ENCODE results near the gene GRID2.
"Not testable (repeated sequence)": the region's sequence is repeated elsewhere in the genome, so short reads cannot be mapped to it uniquely, and the experiment has no call there.

GRID2 gene

DNA sequence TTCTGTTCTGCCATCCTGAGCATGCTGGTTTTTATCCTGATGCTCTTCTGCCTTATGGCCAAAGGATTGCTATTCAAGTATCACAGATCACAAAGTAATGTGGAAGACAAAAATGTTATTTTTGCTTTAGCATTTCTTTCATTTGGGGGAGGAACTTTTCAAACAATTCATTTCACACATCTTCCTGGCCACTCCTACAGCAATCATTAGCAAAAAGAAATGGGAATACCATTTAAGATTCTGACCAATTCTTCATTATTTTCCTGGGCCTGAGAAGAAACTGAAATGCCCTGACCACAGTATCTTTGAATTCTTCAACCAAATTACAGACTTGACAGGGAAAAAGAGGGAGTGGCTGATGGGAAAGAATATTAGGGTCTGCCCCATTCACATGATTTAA, 38.0 kb upstream of the GRID2 start:
- TF ChIP-seq POLR2AphosphoS5 (IDR thresholded peaks at IDR 0.05; ENCODE audit: low read depth, low read length) (no peak), TAF1 (IDR thresholded peaks at IDR 0.05; ENCODE audit: borderline replicate concordance, low read depth, low read length) (no peak), POLR2A (IDR thresholded peaks at IDR 0.05; ENCODE audit: low read depth, low read length) (no peak)
- FAIRE-seq (no peak), DNase-seq (ENCODE audit: insufficient read length) (no peak)

DNA sequence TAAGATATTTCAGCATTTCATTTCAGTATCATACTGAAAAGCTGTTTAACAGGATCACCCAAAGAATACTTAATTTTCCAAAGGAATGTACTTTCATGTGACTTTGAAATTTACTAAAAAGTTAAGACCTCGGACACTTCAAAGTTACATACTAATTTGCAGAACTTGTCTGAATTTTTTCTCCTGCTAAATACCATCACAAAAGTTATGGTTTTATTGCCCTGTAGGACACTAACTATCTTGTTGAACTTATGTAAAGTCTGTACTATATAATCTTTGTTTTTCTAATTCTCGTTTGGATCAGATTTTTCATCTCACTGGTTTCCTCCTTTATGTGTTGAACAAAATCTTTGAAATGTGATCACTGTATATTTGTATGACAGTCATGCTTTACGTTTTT, 37.2 kb upstream of the GRID2 start:
- FAIRE-seq, result no peak
- DNase-seq (ENCODE audit: insufficient read length), result no peak
- TF ChIP-seq TAF1 (IDR thresholded peaks at IDR 0.05; ENCODE audit: borderline replicate concordance, low read depth, low read length) (no peak), POLR2A (IDR thresholded peaks at IDR 0.05; ENCODE audit: low read depth, low read length) (no peak), POLR2AphosphoS5 (IDR thresholded peaks at IDR 0.05; ENCODE audit: low read depth, low read length) (no peak)

DNA sequence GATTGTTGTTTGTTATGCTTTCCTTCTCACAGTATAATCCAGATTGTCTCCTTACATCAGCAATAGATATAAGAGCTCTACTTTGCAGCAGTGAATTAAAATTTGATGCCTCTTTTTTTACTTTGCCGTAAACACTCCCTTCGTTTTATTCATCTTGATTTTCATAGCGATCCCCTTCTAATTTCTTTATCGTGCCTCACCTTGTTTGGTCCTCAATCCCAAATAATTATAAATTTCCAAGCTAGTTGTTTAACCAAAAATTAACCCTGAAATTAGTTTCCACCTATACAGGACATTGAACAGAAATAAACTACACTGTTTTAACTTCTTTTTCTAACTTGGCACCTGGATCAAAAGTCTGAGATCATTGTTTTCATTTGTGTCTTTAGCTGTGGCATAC, 35.1 kb upstream of the GRID2 start:
- TF ChIP-seq POLR2A (IDR thresholded peaks at IDR 0.05; ENCODE audit: low read depth, low read length) (no peak), TAF1 (IDR thresholded peaks at IDR 0.05; ENCODE audit: borderline replicate concordance, low read depth, low read length) (no peak), POLR2AphosphoS5 (IDR thresholded peaks at IDR 0.05; ENCODE audit: low read depth, low read length) (no peak)
- DNase-seq (ENCODE audit: insufficient read length) (no peak), FAIRE-seq (no peak)

DNA sequence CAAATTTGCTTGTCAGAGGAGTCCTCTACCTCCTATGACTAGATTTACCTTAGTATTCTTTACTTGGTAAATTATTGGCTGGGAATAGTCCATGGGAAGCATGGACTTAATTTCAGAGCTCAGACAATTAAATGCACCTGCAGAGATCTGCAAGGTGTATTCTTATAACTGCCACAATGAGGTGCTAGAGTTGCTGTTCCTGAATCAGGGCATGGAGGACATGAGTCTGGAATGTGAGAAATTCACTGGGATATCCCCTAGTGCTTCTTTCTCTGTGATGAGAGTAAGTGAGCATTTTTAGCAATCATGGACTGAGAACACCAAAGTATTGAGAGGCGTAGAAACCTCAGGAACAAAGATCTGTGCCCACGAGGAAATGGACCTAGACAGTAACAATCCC, 32.9 kb upstream of the GRID2 start:
- no peak for TF ChIP-seq POLR2A (IDR thresholded peaks at IDR 0.05; ENCODE audit: low read depth, low read length)
- TF ChIP-seq POLR2AphosphoS5 (IDR thresholded peaks at IDR 0.05; ENCODE audit: low read depth, low read length), result no peak
- TF ChIP-seq TAF1 (IDR thresholded peaks at IDR 0.05; ENCODE audit: borderline replicate concordance, low read depth, low read length), result no peak
- no peak for DNase-seq (ENCODE audit: insufficient read length)

DNA sequence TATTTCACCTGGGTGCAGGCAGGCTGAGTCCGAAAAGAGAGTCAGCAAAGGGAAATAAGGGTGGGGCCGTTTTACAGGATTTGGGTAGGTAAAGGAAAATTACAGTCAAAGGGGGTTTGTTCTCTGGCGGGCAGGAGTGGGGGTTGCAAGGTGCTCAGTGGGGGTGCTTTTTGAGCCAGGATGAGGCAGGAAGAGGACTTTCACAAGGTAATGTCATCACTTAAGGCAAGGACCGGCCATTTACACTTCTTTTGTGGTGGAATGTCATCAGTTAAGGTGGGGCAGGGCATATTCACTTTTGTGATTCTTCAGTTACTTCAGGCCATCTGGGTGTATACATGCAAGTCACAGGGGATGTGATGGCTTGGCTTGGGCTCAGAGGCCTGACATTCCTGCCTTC, 32.2 kb upstream of the GRID2 start:
- DNase-seq (ENCODE audit: insufficient read length); FAIRE-seq: not testable (repeated sequence)

More for the DNA sequence above, 32.9 kb upstream of the GRID2 start:
- no peak for FAIRE-seq

DNA sequence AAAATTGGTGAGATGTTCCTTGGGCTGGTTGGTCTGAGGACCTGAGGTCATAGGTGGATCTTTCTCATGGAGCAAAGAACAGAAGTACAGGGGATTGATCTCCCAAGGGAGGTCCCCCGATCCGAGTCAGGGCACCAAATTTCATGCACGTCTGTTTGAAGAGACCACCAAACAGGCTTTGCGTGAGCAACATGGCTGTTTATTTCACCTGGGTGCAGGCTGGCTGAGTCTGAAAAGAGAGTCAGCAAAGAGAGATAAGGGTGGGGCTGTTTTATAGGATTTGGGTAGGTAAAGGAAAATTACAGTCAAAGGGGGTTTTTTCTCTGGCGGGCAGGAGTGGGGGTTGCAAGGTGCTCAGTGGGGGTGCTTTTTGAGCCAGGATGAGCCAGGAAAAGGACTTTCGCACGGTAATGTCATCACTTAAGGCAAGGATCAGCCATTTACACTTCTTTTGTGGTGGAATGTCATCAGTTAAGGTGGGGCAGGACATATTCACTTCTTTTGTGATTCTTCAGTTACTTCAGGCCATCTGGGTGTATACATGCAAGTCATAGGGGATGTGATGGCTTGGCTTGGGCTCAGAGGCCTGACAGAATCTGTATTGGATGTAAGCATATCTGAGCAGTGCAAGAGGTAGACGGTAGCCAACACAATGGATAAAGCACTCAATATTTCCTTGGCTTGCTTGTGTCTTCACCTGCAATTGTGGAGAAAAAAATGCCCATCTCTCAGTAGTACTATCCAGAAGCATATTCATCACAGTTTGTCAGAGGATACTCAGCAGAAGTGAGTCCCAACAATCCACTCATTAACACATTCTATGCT, 26.5 kb upstream of the GRID2 start:
- DNase-seq (ENCODE audit: insufficient read length); FAIRE-seq: not testable (repeated sequence)

DNA sequence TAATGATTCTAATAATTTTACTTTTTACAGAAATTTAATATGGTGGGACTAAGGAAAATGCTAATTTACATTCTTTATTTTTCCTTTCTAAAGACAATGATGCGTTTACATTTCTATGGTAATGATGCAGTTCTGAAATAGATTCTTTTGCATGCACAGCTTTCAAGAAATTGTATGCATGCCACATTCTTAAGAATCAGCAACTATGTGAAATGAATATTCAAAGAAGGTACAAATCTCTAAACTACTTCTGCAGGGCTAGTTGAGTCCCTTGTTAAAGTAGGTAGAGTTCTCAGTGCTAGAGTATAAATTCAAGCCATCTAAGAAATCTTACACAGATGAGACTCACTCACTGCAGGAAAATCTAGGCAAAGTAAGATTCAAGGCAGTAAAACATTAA, 24.5 kb upstream of the GRID2 start:
- FAIRE-seq, result no peak
- TF ChIP-seq POLR2AphosphoS5 (IDR thresholded peaks at IDR 0.05; ENCODE audit: low read depth, low read length) (no peak), POLR2A (IDR thresholded peaks at IDR 0.05; ENCODE audit: low read depth, low read length) (no peak), TAF1 (IDR thresholded peaks at IDR 0.05; ENCODE audit: borderline replicate concordance, low read depth, low read length) (no peak)
- DNase-seq (ENCODE audit: insufficient read length), result no peak

DNA sequence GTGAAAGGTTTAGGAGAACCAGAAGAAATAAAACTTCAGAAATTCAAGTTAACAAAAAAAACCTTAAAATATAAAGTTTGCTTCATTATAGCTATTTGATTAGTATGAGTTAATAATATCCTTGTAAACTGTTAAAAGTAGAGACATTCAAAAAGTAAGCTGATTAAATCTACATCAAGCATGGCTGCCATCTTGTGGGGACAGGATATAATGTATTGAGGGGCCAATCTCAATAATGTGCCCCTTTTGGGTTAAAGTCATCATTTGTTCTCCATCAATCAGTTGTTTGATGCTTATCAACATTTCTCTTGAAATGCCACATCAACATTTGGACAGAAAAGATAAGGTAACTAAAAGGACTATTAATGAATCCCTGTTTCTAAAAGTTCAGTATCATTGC, 4.6 kb upstream of the GRID2 start:
- DNase-seq (ENCODE audit: insufficient read length) (no peak), FAIRE-seq (no peak)
- TF ChIP-seq TAF1 (IDR thresholded peaks at IDR 0.05; ENCODE audit: borderline replicate concordance, low read depth, low read length), result no peak
- no peak for TF ChIP-seq POLR2A (IDR thresholded peaks at IDR 0.05; ENCODE audit: low read depth, low read length)
- TF ChIP-seq POLR2AphosphoS5 (IDR thresholded peaks at IDR 0.05; ENCODE audit: low read depth, low read length), result no peak

DNA sequence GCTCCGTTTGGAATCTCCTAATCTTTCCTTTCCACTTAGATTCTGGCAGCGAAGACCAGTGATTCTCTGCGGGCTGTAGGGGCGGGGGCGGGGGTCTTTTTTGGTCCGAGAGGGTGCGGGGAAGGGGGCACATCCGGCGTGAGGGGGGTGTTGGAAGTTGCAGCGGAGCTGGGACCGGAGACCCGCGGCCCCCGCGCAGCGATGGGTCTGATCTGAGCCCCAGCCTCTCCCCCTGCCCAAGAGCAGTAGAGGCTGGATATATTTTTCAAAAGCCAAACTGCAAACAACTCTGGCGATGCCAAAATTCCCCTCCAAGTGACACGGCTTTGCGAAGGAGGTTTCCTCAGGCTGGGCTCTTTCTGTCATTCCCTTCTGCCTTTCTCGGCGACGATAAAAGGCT, 355 bp downstream of the GRID2 start:
- no peak for TF ChIP-seq POLR2AphosphoS5 (IDR thresholded peaks at IDR 0.05; ENCODE audit: low read depth, low read length)
- DNase-seq (ENCODE audit: insufficient read length) (no peak), FAIRE-seq (no peak)

DNA sequence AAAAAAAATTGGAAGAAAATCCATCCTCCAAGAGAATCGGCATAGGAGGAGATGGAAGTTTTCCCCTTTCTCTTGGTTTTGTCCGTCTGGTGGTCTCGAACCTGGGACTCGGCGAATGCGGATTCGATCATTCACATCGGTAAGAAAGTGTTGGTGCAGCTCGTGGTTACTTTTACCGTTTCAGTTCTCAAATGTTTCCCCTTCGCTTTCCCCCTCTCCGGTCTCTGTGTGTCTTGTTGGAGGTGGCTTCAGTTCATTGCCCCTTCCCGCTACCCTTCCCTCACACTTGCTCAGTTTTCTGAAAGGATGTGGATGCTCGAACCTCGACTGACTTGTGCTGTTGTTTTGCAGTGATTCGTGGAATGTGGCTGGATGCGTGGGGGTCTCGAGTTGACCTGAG, 840 bp downstream of the GRID2 start:
- TF ChIP-seq TAF1 (IDR thresholded peaks at IDR 0.05; ENCODE audit: borderline replicate concordance, low read depth, low read length), result no peak
- no peak for TF ChIP-seq POLR2AphosphoS5 (IDR thresholded peaks at IDR 0.05; ENCODE audit: low read depth, low read length)
- TF ChIP-seq POLR2A (IDR thresholded peaks at IDR 0.05; ENCODE audit: low read depth, low read length), result no peak
- DNase-seq (ENCODE audit: insufficient read length) (no peak), FAIRE-seq (no peak)

DNA sequence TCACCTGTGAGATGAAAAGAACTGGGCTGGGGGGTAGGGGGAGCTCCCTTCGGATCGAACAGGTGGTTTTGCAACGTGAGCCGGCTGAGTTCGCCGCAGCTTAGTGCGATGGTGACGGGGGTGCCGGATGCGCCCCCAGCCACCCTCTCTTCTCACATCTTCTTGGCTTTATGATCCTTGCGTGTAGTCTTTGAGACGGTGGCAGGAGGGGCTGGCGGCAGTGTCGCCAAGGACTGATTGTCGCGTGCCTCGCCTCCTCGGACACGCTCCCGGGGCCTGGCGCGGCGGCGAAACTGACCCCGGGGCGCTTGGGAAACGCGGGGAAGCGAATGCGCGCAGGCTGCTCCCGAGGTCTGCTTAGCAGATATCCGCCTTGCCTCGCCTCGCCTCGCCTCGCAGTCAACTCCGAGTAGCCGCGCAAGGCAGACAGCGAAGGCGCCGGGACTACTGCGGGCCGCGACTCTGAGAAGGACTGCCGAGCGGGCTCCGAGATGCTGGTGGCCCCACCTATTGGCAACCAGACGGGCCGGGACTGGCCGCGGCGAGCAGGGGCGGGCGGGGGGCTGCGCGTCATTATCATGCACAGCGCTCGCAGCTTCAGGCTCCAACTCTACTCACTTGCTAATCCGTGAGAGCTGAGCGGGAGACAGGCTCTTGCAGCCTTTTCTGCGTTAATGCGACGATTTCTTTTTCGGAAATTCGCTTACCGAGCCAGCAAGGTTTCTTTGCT, 1.5 kb downstream of the GRID2 start:
- no peak for DNase-seq (ENCODE audit: insufficient read length)
- no peak for FAIRE-seq
- TF ChIP-seq POLR2A (IDR thresholded peaks at IDR 0.05; ENCODE audit: low read depth, low read length) (no peak), TAF1 (IDR thresholded peaks at IDR 0.05; ENCODE audit: borderline replicate concordance, low read depth, low read length) (no peak), POLR2AphosphoS5 (IDR thresholded peaks at IDR 0.05; ENCODE audit: low read depth, low read length) (no peak)

DNA sequence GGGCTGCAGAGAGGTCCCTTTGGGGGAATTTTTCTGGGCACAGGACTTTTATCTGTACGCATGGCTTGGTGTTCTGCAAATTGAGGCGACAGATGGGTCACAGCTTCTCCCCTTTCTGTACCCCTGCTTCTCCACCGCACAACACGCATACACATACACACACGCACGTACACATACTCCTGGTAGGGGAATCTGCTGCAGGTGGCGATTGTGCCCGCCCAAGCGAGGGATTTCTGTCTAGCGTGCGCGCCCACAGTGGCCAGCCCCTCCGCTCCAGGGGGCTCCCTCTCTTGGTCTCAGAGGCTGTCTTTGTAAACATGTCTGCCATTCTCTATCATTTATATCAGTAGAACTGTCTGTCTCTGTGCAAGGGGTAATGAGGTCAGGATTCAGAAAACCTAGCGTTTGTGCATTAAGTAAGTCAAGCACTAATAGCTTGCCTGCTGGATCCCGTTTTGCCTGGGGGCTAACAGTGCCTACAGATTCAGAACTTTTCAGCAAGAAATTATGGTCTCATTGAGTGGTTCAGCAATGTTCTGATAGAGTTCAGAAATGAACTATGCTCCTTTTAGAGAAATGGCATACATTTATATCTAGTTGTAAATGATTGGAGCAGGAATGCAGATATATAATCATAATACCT, 2.2 kb downstream of the GRID2 start:
- no peak for DNase-seq (ENCODE audit: insufficient read length)

More for the DNA sequence above, 2.2 kb downstream of the GRID2 start:
- FAIRE-seq, result no peak
- TF ChIP-seq POLR2A (IDR thresholded peaks at IDR 0.05; ENCODE audit: low read depth, low read length), result no peak
- no peak for TF ChIP-seq POLR2AphosphoS5 (IDR thresholded peaks at IDR 0.05; ENCODE audit: low read depth, low read length)
- no peak for TF ChIP-seq TAF1 (IDR thresholded peaks at IDR 0.05; ENCODE audit: borderline replicate concordance, low read depth, low read length)
